HG03060 (cell line): ENCODE measurements around the gene CCNDBP1.
"Not testable (repeated sequence)": the region's sequence is repeated elsewhere in the genome, so short reads cannot be mapped to it uniquely, and the experiment has no call there.

ENCODE experiments used
- ATAC-seq: cut with Tn5 transposase; IDR thresholded peaks from one replicate; pipeline ENCODE4 v1.9.1; 2021; ENCODE audit warnings: low read depth, moderate number of reproducible peaks; ENCODE audit not compliant: unreplicated experiment

Gene CCNDBP1

GRCh38 chr15:43214169-43214568, 29.0 kb downstream of the CCNDBP1 start:
- ATAC-seq: no peak

GRCh38 chr15:43214592-43215295, 29.5 kb downstream of the CCNDBP1 start:
- ATAC-seq: no peak

DNA sequence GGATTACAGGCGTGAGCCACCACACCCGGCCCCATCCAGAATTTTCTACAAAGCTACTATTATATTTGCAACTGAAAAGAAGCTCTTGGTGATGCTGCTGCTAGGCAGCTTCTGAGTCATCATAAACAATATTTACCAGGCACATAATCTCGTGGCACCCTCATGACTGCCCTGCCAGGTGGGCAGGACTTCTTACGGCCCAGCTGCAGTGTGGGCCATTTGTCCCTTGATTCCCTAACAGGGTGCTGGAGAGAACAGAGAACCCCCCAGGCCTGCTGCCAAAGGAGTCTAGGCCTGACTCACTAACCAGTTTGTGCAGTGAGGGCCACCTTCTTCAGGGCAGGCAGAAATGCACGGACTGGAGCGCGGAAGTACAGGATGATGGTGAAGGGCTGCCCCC, 30.8 kb downstream of the CCNDBP1 start:
- no peak for ATAC-seq

DNA sequence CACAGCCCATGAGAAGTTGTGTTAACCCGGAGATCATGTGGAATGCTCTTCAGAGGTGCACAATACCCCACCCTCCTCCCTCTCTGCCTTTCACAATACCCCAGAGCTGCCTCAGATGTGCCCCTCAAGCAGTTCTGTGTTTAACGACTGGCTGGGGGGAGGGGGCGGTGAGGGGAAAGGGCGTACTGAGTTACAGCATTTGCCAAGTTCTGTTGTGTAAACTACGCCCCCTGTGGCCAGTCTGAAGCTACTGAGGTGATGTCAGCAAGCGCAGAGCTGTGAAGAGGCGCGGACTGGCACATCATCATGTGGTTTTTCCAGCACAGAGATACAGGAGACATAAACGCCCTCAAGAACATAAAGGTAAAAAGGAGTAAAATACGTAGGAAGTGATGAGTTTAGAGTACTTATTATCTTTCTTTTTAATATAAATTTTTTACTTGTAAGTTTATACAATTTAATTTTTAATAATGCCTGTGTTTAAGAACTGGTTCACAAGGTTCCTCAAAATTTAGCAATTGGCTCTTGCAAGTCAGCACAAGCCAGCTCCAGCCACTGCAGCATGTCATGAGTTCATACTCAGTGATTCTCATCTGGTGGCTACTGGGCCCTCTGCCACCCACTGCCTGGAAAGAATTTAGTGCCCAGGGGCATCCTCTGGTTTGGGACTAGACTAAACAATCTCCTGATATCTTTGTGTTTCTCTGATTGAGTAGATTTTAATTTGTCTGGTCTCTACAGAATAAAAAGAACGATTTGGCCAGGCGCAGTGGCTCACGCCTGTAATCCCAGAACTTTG, 33.9 kb downstream of the CCNDBP1 start:
- no peak for ATAC-seq

DNA sequence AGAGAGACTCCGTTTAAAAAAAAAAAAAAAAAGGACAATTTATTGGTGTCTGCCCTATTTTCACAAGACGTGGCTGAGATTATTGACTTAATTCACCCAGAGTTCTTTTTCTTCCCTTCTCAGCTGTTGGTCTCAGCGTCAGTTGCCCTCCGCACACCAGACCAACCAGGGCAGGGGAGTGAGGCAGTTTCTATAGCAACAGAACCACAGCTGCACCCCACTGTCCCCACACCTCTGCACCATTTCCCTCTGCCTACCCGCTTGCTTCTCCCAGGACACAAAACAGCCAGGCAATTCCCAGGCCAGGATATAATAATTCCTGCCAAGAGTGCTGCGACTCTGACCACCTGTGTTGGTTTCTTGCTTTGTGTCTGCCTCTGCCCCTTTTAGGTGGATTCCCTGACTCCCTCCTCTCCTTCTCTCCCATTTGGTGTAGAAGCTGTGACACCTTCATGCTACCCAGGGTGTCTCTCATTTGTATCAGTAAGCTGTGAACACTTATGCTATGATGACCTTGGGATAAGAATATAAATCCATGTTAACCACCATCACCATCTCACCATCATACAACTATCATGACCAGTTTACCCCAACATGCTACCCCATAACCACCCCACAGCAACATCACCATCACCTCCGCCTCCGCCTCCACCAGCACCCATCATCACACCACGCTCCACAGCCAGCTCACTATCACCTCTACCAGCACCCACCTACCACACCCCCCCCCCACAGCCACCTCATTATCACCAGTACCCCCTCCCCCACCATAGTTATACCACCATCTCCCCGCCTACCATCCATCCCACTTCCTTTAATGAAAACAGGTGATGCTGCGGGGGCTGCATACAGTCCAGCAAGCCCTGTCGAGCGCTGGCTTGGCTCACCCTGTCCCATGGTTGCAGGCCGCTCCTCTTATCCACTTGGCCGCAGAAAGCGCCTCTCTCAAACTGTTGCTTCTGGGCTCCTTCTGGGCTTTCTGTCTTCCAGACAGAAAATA, 35.0 kb downstream of the CCNDBP1 start:
- no peak for ATAC-seq

DNA sequence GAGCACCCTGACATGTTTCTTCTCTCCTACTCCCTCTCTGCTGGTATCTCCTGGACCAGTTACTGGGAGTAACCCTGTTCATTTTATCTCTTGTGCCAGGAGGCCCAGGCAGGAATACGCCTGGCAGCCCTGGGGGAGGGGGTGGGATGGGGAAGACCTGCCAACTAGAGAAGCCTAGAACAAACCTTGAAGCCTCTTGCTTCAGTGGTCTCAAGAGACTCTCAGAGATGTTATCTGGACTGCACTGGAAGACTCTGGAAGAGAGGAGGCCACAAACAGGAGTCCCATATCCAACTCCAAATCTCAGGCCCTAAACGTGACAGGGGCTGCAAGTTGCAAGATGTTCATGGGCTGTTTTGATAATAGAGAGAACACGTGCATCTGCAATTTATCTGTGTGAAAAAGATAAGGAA, 35.8 kb downstream of the CCNDBP1 start, which contains the start of gene EPB42:
Gene EPB42, minus strand, starts transcription at position 28 of the 413 bp plus-strand sequence. CDS start 193 bp downstream, outside the sequence.
- no peak for ATAC-seq

DNA sequence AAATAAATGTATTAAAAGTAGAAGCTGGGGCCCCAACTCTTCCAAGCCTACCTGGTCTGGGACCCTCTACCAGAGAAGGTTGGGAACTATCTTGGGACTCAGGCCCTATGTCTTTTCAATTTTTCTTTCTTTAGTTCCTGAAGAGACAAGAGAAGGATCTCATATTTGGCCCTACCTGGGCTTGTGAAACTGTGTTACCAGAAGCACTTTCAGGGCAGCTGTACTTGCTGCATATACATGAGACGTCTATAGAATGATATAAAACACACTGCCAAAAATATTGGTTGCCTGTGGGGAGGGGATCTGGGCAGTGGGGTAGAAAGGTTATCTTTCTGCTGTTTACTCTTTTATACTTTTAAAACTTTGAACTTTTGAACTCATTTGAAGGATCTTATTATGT, 36.2 kb downstream of the CCNDBP1 start:
- no peak for ATAC-seq

- ATAC-seq: no peak
These were observed 40.2 kb downstream of the CCNDBP1 start for GRCh38 chr15:43225201-43225949.

DNA sequence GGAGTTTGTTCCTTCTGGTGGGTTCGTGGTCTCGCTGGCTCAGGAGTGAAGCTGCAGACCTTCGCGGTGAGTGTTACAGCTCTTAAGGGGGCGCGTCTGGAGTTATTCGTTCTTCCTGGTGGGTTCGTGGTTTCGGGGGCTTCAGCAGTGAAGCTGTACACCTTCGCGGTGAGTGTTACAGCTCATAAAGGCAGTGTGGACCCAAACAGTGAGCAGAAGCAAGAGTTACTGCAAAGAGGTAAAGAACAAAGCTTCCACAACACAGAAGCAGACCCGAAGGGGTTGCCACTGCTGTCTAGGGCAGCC, 40.7 kb downstream of the CCNDBP1 start:
- ATAC-seq: not testable (repeated sequence)

DNA sequence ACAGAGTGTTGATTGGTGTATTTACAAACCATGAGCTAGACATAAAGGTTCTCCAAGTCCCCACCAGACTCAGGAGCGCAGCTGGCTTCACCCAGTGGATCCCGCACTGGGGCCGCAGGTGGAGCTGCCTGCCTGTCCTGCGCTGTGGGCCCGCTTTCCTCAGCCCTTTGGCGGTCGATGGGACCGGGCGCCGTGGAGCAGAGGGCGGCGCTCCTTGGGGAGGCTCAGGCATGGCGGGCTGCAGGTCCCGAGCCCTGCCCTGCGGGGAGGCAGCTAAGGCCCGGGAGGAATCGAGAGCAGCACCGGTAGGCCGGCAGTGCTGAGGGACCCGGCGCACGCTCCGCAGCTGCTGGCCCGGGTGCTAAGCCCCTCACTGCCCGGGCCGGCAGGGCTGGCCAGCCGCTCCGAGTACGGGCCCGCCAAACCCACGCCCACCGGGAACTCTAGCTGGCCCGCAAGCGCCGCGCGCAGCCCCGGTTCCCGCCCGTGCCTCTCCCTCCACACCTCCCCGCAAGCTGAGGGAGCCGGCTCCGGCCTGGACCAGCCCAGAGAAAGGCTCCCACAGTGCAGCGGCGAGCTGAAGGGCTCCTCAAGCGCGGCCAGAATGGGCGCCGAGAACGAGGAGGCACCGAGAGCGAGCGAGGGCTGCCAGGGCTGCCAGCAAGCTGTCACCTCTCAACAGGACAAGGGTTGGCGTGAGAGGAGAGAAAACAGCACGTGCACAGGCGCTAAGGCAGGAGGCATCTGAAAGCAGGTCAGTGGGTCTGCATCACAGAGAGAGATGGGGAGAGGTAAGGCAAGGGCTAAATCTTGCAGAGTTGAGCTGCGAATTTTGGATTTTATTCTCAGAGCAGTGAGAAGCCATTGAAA, 41.5 kb downstream of the CCNDBP1 start:
- ATAC-seq: no peak

DNA sequence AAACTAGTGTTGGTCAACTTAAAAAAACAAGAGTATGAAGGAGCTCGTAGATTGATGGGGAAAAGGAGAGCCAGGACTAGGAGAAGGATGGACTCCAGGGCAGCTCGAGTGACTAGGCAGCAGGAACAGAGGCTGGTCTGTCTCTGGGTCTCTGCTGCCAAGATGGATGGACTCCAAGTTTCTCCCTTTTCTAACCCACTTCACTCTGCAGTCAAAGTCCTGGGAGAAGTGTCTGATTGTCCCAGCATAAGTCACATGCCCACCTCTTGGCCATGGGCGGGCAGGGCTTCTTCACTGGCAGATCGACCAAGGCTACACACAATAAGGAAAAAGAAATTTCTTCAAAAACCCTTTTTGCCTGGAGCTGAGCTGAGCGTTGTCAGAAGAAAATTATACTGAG, 44.8 kb downstream of the CCNDBP1 start:
- no peak for ATAC-seq

DNA sequence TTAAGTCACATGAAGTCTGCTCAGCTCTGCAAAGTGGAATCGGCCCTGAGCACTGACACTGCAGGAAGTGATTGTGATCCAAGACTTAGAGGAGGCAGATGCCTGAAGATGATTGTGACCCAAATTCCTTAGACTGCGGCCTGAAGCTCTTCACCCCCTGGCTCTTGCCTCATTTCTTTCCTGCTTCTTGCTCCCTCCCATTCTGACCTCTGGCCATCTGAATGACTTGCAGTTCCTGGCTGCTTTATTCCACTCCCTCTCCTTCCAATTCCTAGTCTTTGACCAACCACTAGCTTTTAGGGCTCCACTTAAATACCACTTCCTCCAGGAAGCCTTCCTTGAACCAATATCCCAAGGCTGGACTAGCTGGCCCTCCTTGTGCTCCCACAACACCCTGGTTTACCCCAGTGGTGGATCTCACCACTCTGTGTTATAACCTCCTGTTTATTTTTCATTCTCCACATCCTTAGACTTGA, 45.5 kb downstream of the CCNDBP1 start:
- ATAC-seq: no peak

GRCh38 chr15:43232289-43232874, 47.2 kb downstream of the CCNDBP1 start:
- no peak for ATAC-seq

DNA sequence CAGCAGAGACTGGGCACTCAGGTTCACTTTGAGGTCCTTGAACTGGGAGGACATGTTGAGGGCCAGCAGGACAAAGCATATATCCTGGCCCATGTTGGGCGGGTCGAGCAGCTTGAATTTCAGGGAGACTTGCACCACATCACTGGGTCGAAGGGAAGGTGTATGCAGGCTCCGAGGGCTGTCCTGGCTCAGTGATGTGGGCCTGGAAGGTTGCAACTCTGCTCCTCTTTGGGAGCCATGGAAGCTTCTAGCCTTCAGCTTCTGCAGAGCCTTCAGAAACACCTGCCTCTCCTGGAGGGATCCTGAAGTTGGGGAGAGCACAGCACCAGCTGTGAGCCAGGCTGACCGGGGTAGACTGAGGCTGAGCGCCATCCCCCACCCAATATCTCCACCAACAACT, 50.3 kb downstream of the CCNDBP1 start:
- no peak for ATAC-seq

DNA sequence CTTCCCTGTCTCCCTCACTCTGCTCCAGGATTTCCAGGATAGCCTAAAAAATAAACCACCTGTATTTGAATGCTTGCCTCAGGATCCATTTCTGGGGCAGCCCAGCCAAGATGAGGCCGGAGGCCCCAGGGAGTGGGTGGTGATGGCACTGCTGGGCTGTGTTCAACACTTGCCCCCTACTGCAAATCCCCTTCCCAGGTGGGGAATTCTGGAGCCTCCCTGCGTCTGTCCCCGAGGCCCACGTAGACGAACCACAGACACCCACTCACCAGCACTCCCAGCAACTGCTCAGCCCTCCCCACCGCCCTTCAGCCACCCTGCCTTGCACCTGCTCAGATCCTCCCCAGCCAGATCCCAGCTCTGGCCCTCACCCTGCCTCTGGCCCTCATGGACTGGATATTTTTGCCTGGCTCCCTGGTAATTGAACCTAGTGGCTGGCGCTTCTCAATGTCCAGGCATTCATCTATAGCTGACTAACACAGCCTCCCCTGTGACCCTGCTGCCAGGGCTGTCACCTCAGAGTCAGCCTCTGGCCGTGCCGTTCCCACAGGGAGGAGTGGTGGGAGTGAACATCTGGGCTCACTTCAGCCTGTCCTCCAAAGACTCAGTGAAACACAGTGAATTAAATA, 52.8 kb downstream of the CCNDBP1 start:
- ATAC-seq: no peak

- ATAC-seq: no peak
These were observed 53.5 kb downstream of the CCNDBP1 start for GRCh38 chr15:43238671-43239131.

GRCh38 chr15:43239732-43240491, 54.7 kb downstream of the CCNDBP1 start:
- ATAC-seq: no peak
